ENCODE data around the gene DFFB.

Gene DFFB

GRCh38 chr1:3890389-3891328, 33.4 kb downstream of the DFFB start:
- H3K4me2 ChIP-seq (ENCODE audit: low read length) = no peak overlapping the region
- H3K9ac ChIP-seq (ENCODE audit: low read depth, low read length) = no peak overlapping the region
- H3K4me3 ChIP-seq (ENCODE audit: low read length) = no peak overlapping the region
- H3K27me3 ChIP-seq (ENCODE audit: control insufficient read depth, insufficient read depth, low read length) = no peaks in the 10 kb centered on the region
- H3K36me3 ChIP-seq (ENCODE audit: insufficient read depth, low read length) = peaks cover 49% of the 10 kb centered on the region
- H3K4me1 ChIP-seq (ENCODE audit: control insufficient read depth, insufficient read depth, low read length) = no peaks in the 10 kb centered on the region
- H3K9me3 ChIP-seq (replicated peaks; ENCODE audit: low read length) = no peaks in the 10 kb centered on the region

- H3K4me1 ChIP-seq (ENCODE audit: control insufficient read depth, insufficient read depth, low read length) = no peaks in the 10 kb centered on the region
- no peaks in the 10 kb centered on the region for H3K9me3 ChIP-seq (replicated peaks; ENCODE audit: low read length)
- no peak overlapping the region for H3K4me2 ChIP-seq (ENCODE audit: low read length)
- peaks cover 47% of the 10 kb centered on the region for H3K36me3 ChIP-seq (ENCODE audit: insufficient read depth, low read length)
- H3K27me3 ChIP-seq (ENCODE audit: control insufficient read depth, insufficient read depth, low read length) = no peaks in the 10 kb centered on the region
- no peak overlapping the region for H3K9ac ChIP-seq (ENCODE audit: low read depth, low read length)
- H3K4me3 ChIP-seq (ENCODE audit: low read length) = no peak overlapping the region
Observed at GRCh38 chr1:3891329-3891865, 34.1 kb downstream of the DFFB start.

GRCh38 chr1:3892748-3893147, 35.5 kb downstream of the DFFB start:
- Histone ChIP-seq H3K36me3 (ENCODE audit: insufficient read depth, low read length) (peaks cover 42% of the 10 kb centered on the region), H3K4me1 (ENCODE audit: control insufficient read depth, insufficient read depth, low read length) (no peaks in the 10 kb centered on the region), H3K4me3 (ENCODE audit: low read length) (no peak overlapping the region), H3K9ac (ENCODE audit: low read depth, low read length) (no peak overlapping the region), H3K4me2 (ENCODE audit: low read length) (no peak overlapping the region), H3K9me3 (replicated peaks; ENCODE audit: low read length) (no peaks in the 10 kb centered on the region), H3K27me3 (ENCODE audit: control insufficient read depth, insufficient read depth, low read length) (no peaks in the 10 kb centered on the region)

GRCh38 chr1:3893190-3893589, 35.9 kb downstream of the DFFB start:
- Histone ChIP-seq H3K4me1 (ENCODE audit: control insufficient read depth, insufficient read depth, low read length) (no peaks in the 10 kb centered on the region), H3K36me3 (ENCODE audit: insufficient read depth, low read length) (peaks cover 38% of the 10 kb centered on the region), H3K4me2 (ENCODE audit: low read length) (no peak overlapping the region), H3K27me3 (ENCODE audit: control insufficient read depth, insufficient read depth, low read length) (no peaks in the 10 kb centered on the region), H3K4me3 (ENCODE audit: low read length) (no peak overlapping the region), H3K9ac (ENCODE audit: low read depth, low read length) (no peak overlapping the region), H3K9me3 (replicated peaks; ENCODE audit: low read length) (no peaks in the 10 kb centered on the region)

DNA sequence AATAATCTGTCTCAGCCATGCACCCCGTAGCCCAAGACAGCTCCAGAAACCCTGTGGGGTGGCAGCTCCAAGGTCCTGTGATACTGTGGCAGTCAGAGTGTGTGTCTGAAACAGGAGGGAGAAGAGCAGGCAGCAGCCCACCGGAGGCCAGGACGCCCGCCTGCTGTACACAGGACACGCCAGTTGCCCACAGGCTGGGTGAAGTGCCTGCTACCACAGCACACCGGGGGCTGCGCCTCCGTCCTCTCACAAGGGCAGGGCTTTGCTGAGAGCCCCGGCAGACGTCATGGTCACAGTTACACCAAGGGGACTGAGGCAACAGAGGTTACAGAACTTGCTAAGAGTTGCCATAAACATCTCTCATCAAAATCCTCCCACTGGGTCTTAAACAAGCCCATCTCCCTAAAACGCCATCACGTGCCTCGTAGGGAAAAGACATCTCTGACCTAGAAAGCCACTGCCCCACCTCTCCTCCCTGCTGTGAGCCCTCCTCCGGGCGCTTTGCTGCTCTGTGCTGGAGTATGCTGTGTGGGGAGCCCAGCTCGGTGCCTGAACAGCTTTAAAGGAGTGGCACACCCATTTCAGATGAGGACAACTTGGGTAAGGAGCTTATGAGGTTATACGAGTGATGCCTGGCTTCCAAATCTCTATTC, 37.5 kb downstream of the DFFB start:
- Histone ChIP-seq H3K4me1 (ENCODE audit: control insufficient read depth, insufficient read depth, low read length) (peaks cover 7% of the 10 kb centered on the region), H3K4me2 (ENCODE audit: low read length) (no peak overlapping the region), H3K27me3 (ENCODE audit: control insufficient read depth, insufficient read depth, low read length) (no peaks in the 10 kb centered on the region), H3K9ac (ENCODE audit: low read depth, low read length) (no peak overlapping the region), H3K36me3 (ENCODE audit: insufficient read depth, low read length) (peaks cover 33% of the 10 kb centered on the region), H3K9me3 (replicated peaks; ENCODE audit: low read length) (no peaks in the 10 kb centered on the region), H3K4me3 (ENCODE audit: low read length) (no peak overlapping the region)

- H3K27me3 ChIP-seq (ENCODE audit: control insufficient read depth, insufficient read depth, low read length) = no peaks in the 10 kb centered on the region
- peaks cover 26% of the 10 kb centered on the region for H3K36me3 ChIP-seq (ENCODE audit: insufficient read depth, low read length)
- no peak overlapping the region for H3K9ac ChIP-seq (ENCODE audit: low read depth, low read length)
- H3K4me2 ChIP-seq (ENCODE audit: low read length) = no peak overlapping the region
- no peak overlapping the region for H3K4me3 ChIP-seq (ENCODE audit: low read length)
- H3K4me1 ChIP-seq (ENCODE audit: control insufficient read depth, insufficient read depth, low read length) = peaks cover 7% of the 10 kb centered on the region
- H3K9me3 ChIP-seq (replicated peaks; ENCODE audit: low read length) = no peaks in the 10 kb centered on the region
Observed at GRCh38 chr1:3895279-3895950, 38.1 kb downstream of the DFFB start.

- Histone ChIP-seq H3K4me3 (ENCODE audit: low read length) (no peak overlapping the region), H3K27me3 (ENCODE audit: control insufficient read depth, insufficient read depth, low read length) (no peaks in the 10 kb centered on the region), H3K9ac (ENCODE audit: low read depth, low read length) (no peak overlapping the region), H3K4me1 (ENCODE audit: control insufficient read depth, insufficient read depth, low read length) (peaks cover 7% of the 10 kb centered on the region), H3K36me3 (ENCODE audit: insufficient read depth, low read length) (peaks cover 23% of the 10 kb centered on the region), H3K4me2 (ENCODE audit: low read length) (no peak overlapping the region), H3K9me3 (replicated peaks; ENCODE audit: low read length) (no peaks in the 10 kb centered on the region)
Observed at GRCh38 chr1:3895951-3896325, 38.7 kb downstream of the DFFB start.

DNA sequence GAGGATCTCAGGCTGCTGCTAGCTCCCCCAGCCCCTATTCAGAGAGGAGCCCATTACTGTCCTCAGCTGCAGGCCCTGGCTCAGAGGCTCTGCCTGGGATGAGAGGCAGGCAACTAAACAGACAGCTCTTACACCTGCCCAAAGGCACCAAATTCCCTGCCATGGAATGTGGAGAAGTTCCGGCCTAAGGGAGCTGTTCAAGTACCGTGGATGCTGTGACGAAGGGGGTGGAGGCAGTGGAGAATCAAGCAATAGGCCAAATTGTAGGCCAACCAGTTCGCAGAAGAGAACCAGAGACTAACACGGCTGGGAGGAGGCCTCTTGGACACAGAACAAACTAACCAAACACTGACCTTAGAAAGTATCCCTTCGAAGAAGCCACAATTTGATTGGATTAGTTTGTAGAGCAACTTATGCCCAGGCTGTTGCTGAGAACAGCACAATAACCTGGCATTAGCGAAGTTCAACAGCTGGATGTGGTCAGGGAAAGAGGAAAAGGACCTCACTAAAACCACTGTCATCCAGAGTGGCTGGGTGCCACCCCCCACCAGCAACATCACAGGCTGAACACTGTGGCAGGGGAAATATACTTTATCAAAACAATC, 39.2 kb downstream of the DFFB start:
- peaks cover 9% of the 10 kb centered on the region for H3K4me1 ChIP-seq (ENCODE audit: control insufficient read depth, insufficient read depth, low read length)
- no peak overlapping the region for H3K9ac ChIP-seq (ENCODE audit: low read depth, low read length)
- H3K9me3 ChIP-seq (replicated peaks; ENCODE audit: low read length) = no peaks in the 10 kb centered on the region
- H3K4me3 ChIP-seq (ENCODE audit: low read length) = no peak overlapping the region
- H3K4me2 ChIP-seq (ENCODE audit: low read length) = no peak overlapping the region
- H3K27me3 ChIP-seq (ENCODE audit: control insufficient read depth, insufficient read depth, low read length) = no peaks in the 10 kb centered on the region
- peaks cover 17% of the 10 kb centered on the region for H3K36me3 ChIP-seq (ENCODE audit: insufficient read depth, low read length)

- H3K4me3 ChIP-seq (ENCODE audit: low read length) = no peak overlapping the region
- peaks cover 18% of the 10 kb centered on the region for H3K4me1 ChIP-seq (ENCODE audit: control insufficient read depth, insufficient read depth, low read length)
- H3K36me3 ChIP-seq (ENCODE audit: insufficient read depth, low read length) = peaks cover 10% of the 10 kb centered on the region
- no peak overlapping the region for H3K9ac ChIP-seq (ENCODE audit: low read depth, low read length)
- H3K9me3 ChIP-seq (replicated peaks; ENCODE audit: low read length) = no peaks in the 10 kb centered on the region
- peak overlapping the region; percentile 95 for H3K4me2 ChIP-seq (ENCODE audit: low read length)
- H3K27me3 ChIP-seq (ENCODE audit: control insufficient read depth, insufficient read depth, low read length) = no peaks in the 10 kb centered on the region
Observed at GRCh38 chr1:3898475-3898735, 41.1 kb downstream of the DFFB start.

DNA sequence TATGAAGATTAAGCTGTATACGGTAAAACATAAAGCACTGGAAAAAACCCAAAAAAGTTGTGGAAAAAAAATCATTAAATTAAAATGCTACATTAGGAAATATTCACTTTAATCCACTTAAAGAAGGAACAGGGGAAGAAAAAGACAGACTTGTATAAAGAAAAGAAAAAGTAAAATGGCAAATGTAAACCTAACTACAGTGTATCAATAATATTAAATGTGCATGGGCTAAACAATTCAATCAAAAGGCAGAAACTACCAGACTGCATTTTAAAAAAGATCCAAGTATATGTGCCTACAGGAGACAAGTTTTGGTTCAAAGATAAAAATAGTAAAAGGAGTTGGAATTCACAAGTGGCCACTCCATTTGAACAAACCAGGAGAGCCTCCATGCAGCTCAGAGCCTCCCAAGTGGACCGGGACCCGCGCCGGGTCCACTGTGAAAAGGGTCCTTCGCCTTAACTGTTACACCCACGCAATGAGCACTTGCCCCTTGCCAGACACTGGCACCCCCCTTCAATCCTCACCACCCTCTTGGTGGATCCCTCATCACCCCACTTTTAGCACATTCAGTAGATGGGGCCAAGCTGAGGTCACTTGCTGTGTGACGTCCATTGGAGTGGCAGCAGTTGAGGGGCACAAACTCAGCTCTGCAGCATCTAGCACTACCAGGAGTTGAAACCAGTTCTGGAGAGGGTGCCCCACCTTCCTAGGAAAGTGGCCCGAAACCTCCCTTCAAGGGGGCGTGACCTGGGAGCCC, 41.9 kb downstream of the DFFB start:
- no peaks in the 10 kb centered on the region for H3K27me3 ChIP-seq (ENCODE audit: control insufficient read depth, insufficient read depth, low read length)
- peak overlapping the region; percentile 90 for H3K4me3 ChIP-seq (ENCODE audit: low read length)
- peak overlapping the region; percentile 95 for H3K4me2 ChIP-seq (ENCODE audit: low read length)
- peaks cover 10% of the 10 kb centered on the region for H3K36me3 ChIP-seq (ENCODE audit: insufficient read depth, low read length)
- H3K4me1 ChIP-seq (ENCODE audit: control insufficient read depth, insufficient read depth, low read length) = peaks cover 22% of the 10 kb centered on the region
- H3K9me3 ChIP-seq (replicated peaks; ENCODE audit: low read length) = no peaks in the 10 kb centered on the region
- H3K9ac ChIP-seq (ENCODE audit: low read depth, low read length) = peak overlapping the region; percentile 96

DNA sequence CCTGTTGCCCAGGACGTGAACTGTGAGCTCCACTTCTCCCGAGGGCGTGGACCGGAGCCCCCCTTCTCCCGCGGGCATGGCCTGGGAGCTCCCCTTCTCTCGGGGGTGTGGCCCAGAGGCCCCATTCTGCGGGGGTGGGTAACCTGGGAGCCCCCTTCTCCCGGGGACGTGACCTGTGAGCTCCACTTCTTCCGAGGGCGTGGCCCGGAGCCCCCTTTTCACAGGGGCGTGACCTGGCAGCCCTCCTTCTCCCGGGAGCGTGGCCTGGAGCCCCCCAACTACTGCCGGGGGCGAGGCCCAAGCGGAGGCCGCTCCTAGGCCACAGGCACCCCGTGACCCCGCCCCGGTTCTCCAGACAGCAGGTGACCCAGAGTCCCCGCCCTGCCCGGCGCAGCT, 42.5 kb downstream of the DFFB start:
- H3K27me3 ChIP-seq (ENCODE audit: control insufficient read depth, insufficient read depth, low read length) = no peaks in the 10 kb centered on the region
- peaks cover 22% of the 10 kb centered on the region for H3K4me1 ChIP-seq (ENCODE audit: control insufficient read depth, insufficient read depth, low read length)
- H3K36me3 ChIP-seq (ENCODE audit: insufficient read depth, low read length) = peaks cover 8% of the 10 kb centered on the region
- peak overlapping the region; percentile 95 for H3K4me2 ChIP-seq (ENCODE audit: low read length)
- peak overlapping the region; percentile 96 for H3K9ac ChIP-seq (ENCODE audit: low read depth, low read length)
- no peaks in the 10 kb centered on the region for H3K9me3 ChIP-seq (replicated peaks; ENCODE audit: low read length)
- peak overlapping the region; percentile 90 for H3K4me3 ChIP-seq (ENCODE audit: low read length)

All from skeletal muscle satellite cell (primary cell).